Astrocyte (in vitro differentiated cells and primary cell): Measurements from ENCODE around the gene NDUFA5. TPM values are rescaled to one million over a fixed set of nuclear protein-coding genes. Genes with fewer than 3 reads are reported as not detected.
A peak's percentile ranks its signal among the peaks of the same experiment; 100 is the strongest.
"Not testable (repeated sequence)": the region's sequence is repeated elsewhere in the genome, so short reads cannot be mapped to it uniquely, and the experiment has no call there.

Experiments
- DNase-seq: peaks from one replicate; pipeline ENCODE4 v3.0.0-alpha.2; 2010; ENCODE audit warnings: low read depth
- FAIRE-seq: peaks from 2 replicates; lab custom pipeline; 2011; peaks lifted over from hg19 to GRCh38; lab: Jason Lieb, UNC
- H2AFZ ChIP-seq: 2 replicates; pipeline ENCODE4 v1.6.0; 2012; ENCODE audit warnings: low read depth, low read length, inconsistent platforms
- H3K27ac ChIP-seq: 2 replicates; pipeline ENCODE4 v1.5.1; 2011; ENCODE audit warnings: low read depth, low read length, inconsistent platforms
- H3K27me3 ChIP-seq: 2 replicates; pipeline ENCODE4 v1.6.0; 2011; ENCODE audit warnings: low read length, inconsistent platforms; ENCODE audit not compliant: insufficient read depth
- H3K36me3 ChIP-seq: 2 replicates; pipeline ENCODE4 v1.5.1; 2011; ENCODE audit warnings: low read length, inconsistent platforms; ENCODE audit not compliant: insufficient read depth
- H3K4me1 ChIP-seq: 2 replicates; pipeline ENCODE4 v1.5.1; 2011; ENCODE audit warnings: low read length, inconsistent platforms; ENCODE audit not compliant: insufficient read depth
- H3K4me2 ChIP-seq: 2 replicates; pipeline ENCODE4 v1.6.0; 2012; ENCODE audit warnings: low read length, inconsistent platforms
- H3K4me3 ChIP-seq: 2 replicates; pipeline ENCODE4 v1.5.1; 2011; ENCODE audit warnings: low read depth, mild to moderate bottlenecking, low read length, inconsistent platforms; ENCODE audit not compliant: insufficient read depth
- H3K79me2 ChIP-seq: 2 replicates; pipeline ENCODE4 v1.6.0; 2012; ENCODE audit warnings: mild to moderate bottlenecking, low read length, inconsistent platforms; ENCODE audit not compliant: insufficient read depth
- H3K9ac ChIP-seq: 2 replicates; pipeline ENCODE4 v1.6.0; 2012; ENCODE audit warnings: mild to moderate bottlenecking, low read length, inconsistent platforms
- H3K9me3 ChIP-seq: 2 replicates; pipeline ENCODE4 v1.5.1; 2012; ENCODE audit warnings: low read depth, mild to moderate bottlenecking, low read length, inconsistent platforms; ENCODE audit not compliant: insufficient read depth
- H4K20me1 ChIP-seq: 2 replicates; pipeline ENCODE4 v1.6.0; 2012; ENCODE audit warnings: low read length, inconsistent platforms; ENCODE audit not compliant: insufficient read depth
- H3K27ac Mint-ChIP-seq: one replicate; pipeline ENCODE4 v1.8.0; 2021; ENCODE audit warnings: mild to moderate bottlenecking, mixed read lengths; ENCODE audit not compliant: unreplicated experiment
- H3K27me3 Mint-ChIP-seq: one replicate; pipeline ENCODE4 v1.8.0; 2021; ENCODE audit warnings: low read depth, mixed read lengths; ENCODE audit not compliant: unreplicated experiment
- H3K36me3 Mint-ChIP-seq: one replicate; pipeline ENCODE4 v1.8.0; 2021; ENCODE audit warnings: low read depth, mixed read lengths; ENCODE audit not compliant: unreplicated experiment
- H3K4me1 Mint-ChIP-seq: one replicate; pipeline ENCODE4 v1.8.0; 2021; ENCODE audit warnings: low read depth, mixed read lengths; ENCODE audit not compliant: unreplicated experiment
- H3K4me3 Mint-ChIP-seq: one replicate; pipeline ENCODE4 v1.8.0; 2021; ENCODE audit warnings: mild to moderate bottlenecking, moderate library complexity, mixed read lengths; ENCODE audit not compliant: unreplicated experiment
- H3K9me3 Mint-ChIP-seq: one replicate; pipeline ENCODE4 v1.8.0; 2021; ENCODE audit warnings: mild to moderate bottlenecking, mixed read lengths; ENCODE audit not compliant: unreplicated experiment
- EZH2 ChIP-seq: IDR thresholded peaks from 2 replicates; pipeline ENCODE4 v1.6.1; 2012; ENCODE audit warnings: mild to moderate bottlenecking, low read length, inconsistent platforms; ENCODE audit not compliant: insufficient read depth
- total RNA-seq: library from RNA; stranded (reverse); gene quantifications from 2 replicates; pipeline ENCODE4 v1.2.1, GENCODE V29; 2021
- TF ChIP-seq, protein P1 (sequence below): IDR thresholded peaks from 2 replicates; pipeline ENCODE4 v1.5.1; 2011; ENCODE audit warnings: low read depth, mild to moderate bottlenecking, inconsistent platforms, low read length, moderate library complexity; ENCODE audit not compliant: insufficient read depth

The NDUFA5 gene
- total RNA-seq, 1 donor from 2014 or later, result 48.9 TPM

DNA sequence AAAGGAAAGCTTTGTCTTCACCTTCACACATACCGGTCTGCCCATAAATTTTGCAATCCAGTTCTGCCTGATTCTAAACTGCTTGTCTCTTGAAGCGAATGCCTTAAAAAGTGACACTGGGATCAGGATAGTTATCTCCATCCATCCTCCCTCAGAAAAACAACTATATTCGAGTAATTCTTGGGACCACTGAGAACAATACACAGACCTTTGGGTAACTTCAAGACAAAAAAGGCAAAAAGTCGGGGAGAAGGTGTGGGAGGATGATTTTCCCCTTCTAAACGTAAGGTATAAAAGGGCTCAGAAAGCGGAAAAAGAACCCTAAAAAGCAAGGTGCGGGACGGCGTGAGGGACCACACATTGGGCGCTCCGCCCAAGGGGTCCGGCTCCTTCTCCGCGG, 25.3 kb downstream of the NDUFA5 start:
- H3K4me1 Mint-ChIP-seq, H3K36me3 Mint-ChIP-seq: not testable (repeated sequence)

GRCh38 chr7:123530035-123530591, 27.5 kb downstream of the NDUFA5 start:
- not testable (repeated sequence) for H4K20me1 ChIP-seq, H2AFZ ChIP-seq, H3K9me3 ChIP-seq, H3K9ac ChIP-seq, H3K27me3 Mint-ChIP-seq, H3K36me3 Mint-ChIP-seq, H3K4me3 ChIP-seq, H3K79me2 ChIP-seq, H3K27me3 ChIP-seq, H3K4me1 ChIP-seq, H3K27ac Mint-ChIP-seq, H3K4me1 Mint-ChIP-seq, H3K9me3 Mint-ChIP-seq, H3K36me3 ChIP-seq, H3K4me2 ChIP-seq, DNase-seq, H3K27ac ChIP-seq, FAIRE-seq, H3K4me3 Mint-ChIP-seq

More for the DNA sequence above, 25.3 kb downstream of the NDUFA5 start:
- not testable (repeated sequence) for H3K27ac Mint-ChIP-seq, H3K27me3 ChIP-seq, H3K9me3 ChIP-seq, H3K4me1 ChIP-seq, H3K79me2 ChIP-seq, H4K20me1 ChIP-seq, DNase-seq, H3K27ac ChIP-seq, H3K9me3 Mint-ChIP-seq, H3K36me3 ChIP-seq, H3K27me3 Mint-ChIP-seq
- H3K4me3 Mint-ChIP-seq, result peak overlapping the region; percentile 81
- Histone ChIP-seq H3K9ac (peak overlapping the region; percentile 31), H3K4me2 (peak overlapping the region; percentile 75), H3K4me3 (peak overlapping the region; percentile 33), H2AFZ (peak overlapping the region; percentile 47)
- peak; percentile 72 for FAIRE-seq

DNA sequence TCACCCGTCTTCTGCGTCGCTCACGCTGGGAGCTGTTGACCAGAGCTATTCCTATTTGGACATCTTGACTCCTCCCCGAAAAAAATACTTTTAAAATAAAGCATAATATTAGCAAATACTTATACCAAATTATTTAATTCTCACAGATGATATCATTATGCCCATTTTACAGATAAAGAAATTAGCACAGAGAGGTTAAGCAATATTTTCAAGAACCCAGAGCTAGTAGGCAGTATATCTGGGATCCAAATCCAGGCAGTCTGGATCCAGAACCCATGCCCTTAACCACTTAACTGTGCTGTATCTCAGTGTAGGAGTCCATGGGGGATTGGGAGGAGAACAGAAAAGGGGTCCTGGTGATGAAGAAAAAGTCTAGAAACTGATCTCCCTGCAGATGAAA, 29.4 kb downstream of the NDUFA5 start:
- H3K27ac Mint-ChIP-seq, result no peak overlapping the region
- no peak for DNase-seq
- no peak overlapping the region for H3K4me2 ChIP-seq
- no peaks in the 10 kb centered on the region for H3K36me3 ChIP-seq
- no peaks in the 10 kb centered on the region for H3K4me1 ChIP-seq
- H3K4me3 ChIP-seq, result no peak overlapping the region
- no peaks in the 10 kb centered on the region for H4K20me1 ChIP-seq
- H3K27ac ChIP-seq, result no peak overlapping the region
- H2AFZ ChIP-seq, result no peak overlapping the region
- no peaks in the 10 kb centered on the region for H3K9me3 Mint-ChIP-seq
- no peak for FAIRE-seq
- H3K9ac ChIP-seq, result no peak overlapping the region
- H3K36me3 Mint-ChIP-seq, result no peaks in the 10 kb centered on the region
- H3K79me2 ChIP-seq, result no peaks in the 10 kb centered on the region
- no peak overlapping the region for H3K4me3 Mint-ChIP-seq
- no peaks in the 10 kb centered on the region for H3K27me3 ChIP-seq
- TF ChIP-seq, protein P1, sequence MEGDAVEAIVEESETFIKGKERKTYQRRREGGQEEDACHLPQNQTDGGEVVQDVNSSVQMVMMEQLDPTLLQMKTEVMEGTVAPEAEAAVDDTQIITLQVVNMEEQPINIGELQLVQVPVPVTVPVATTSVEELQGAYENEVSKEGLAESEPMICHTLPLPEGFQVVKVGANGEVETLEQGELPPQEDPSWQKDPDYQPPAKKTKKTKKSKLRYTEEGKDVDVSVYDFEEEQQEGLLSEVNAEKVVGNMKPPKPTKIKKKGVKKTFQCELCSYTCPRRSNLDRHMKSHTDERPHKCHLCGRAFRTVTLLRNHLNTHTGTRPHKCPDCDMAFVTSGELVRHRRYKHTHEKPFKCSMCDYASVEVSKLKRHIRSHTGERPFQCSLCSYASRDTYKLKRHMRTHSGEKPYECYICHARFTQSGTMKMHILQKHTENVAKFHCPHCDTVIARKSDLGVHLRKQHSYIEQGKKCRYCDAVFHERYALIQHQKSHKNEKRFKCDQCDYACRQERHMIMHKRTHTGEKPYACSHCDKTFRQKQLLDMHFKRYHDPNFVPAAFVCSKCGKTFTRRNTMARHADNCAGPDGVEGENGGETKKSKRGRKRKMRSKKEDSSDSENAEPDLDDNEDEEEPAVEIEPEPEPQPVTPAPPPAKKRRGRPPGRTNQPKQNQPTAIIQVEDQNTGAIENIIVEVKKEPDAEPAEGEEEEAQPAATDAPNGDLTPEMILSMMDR, result no peak
- no peak for TF ChIP-seq EZH2
- no peaks in the 10 kb centered on the region for H3K4me1 Mint-ChIP-seq
- no peaks in the 10 kb centered on the region for H3K9me3 ChIP-seq
- no peaks in the 10 kb centered on the region for H3K27me3 Mint-ChIP-seq

GRCh38 chr7:123527712-123528225, 29.8 kb downstream of the NDUFA5 start:
- H3K36me3 Mint-ChIP-seq, result not testable (repeated sequence)

GRCh38 chr7:123526533-123526932, 31.1 kb downstream of the NDUFA5 start:
- H3K9me3 ChIP-seq, H3K4me1 ChIP-seq, H4K20me1 ChIP-seq, H3K9ac ChIP-seq, H3K27me3 Mint-ChIP-seq, H3K36me3 ChIP-seq, FAIRE-seq, H3K79me2 ChIP-seq, H3K4me3 ChIP-seq, H3K36me3 Mint-ChIP-seq, H3K27me3 ChIP-seq, DNase-seq, H2AFZ ChIP-seq, H3K4me2 ChIP-seq, H3K4me1 Mint-ChIP-seq, H3K9me3 Mint-ChIP-seq, H3K4me3 Mint-ChIP-seq, H3K27ac Mint-ChIP-seq, H3K27ac ChIP-seq: not testable (repeated sequence)

More at GRCh38 chr7:123527712-123528225, 29.8 kb downstream of the NDUFA5 start:
- not testable (repeated sequence) for H4K20me1 ChIP-seq, H3K9me3 ChIP-seq, H3K4me3 ChIP-seq, H3K9me3 Mint-ChIP-seq, H3K4me3 Mint-ChIP-seq, H3K79me2 ChIP-seq, H3K36me3 ChIP-seq, H3K27ac Mint-ChIP-seq, FAIRE-seq, H2AFZ ChIP-seq, H3K4me1 Mint-ChIP-seq, DNase-seq, H3K27me3 ChIP-seq, H3K4me2 ChIP-seq, H3K4me1 ChIP-seq, H3K27ac ChIP-seq, H3K9ac ChIP-seq, H3K27me3 Mint-ChIP-seq
